GM19193 (cell line): ENCODE data around the gene C1QTNF6.
A peak's percentile ranks its signal among the peaks of the same experiment; 100 is the strongest.

Source experiments
- POLR2A ChIP-seq: IDR thresholded peaks from 4 replicates; pipeline ENCODE4 v1.6.1; 2011; ENCODE audit not compliant: insufficient read depth, insufficient read length; ENCODE audit errors: extremely low read depth

The C1QTNF6 gene

DNA sequence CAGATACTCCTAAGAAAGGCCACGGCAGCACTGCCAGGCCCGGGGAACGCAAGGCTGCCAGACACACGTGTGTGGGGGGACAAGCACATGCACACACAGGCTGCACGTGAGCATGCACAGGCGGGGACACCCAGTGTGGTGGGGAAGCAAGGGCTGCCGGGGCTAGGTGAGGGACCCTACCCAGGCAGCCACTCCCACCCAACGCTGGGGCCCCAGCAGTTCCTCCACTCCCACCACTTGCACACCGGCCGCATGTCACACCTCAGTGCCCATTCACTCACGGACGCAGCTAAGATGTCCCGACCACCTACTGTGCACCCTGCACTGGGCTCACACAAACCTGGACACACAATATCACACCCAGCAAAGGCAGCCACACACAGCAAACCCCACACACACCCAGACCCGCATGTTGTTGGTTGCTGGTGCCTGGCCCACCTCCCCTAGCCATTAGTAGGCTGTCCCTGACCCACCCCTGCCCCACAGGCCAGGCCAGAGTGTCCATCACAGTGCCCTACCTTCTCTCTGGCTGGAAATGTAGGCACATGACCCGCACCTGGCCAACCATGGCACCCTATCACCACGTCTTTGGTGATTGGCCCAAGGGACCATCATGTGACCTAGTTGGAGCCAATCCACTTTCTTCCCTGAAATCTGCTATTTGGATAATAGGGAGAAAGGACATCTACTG is 15.5 kb upstream of the C1QTNF6 start:
- no peak for TF ChIP-seq POLR2A

DNA sequence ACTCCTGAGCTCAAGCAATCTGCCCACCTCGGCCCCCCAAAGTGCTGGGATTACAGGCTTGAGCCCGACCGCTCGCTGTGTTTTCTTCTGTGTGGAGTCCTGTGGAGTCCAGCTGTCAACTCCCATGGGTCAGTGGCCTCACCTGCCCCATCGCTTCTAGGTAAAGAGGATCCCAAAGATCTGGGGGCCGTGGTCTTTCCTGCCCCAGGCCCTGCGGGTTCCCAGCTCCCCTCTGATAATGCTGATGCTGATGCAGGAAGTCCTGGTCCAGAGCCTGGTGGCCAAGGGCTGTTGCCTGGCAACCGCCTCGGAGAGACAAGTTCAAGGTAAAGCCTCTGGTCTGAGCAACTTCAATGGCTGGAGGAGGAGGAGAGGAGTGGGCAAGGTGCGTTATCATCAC is 14.7 kb upstream of the C1QTNF6 start:
- no peak for TF ChIP-seq POLR2A

DNA sequence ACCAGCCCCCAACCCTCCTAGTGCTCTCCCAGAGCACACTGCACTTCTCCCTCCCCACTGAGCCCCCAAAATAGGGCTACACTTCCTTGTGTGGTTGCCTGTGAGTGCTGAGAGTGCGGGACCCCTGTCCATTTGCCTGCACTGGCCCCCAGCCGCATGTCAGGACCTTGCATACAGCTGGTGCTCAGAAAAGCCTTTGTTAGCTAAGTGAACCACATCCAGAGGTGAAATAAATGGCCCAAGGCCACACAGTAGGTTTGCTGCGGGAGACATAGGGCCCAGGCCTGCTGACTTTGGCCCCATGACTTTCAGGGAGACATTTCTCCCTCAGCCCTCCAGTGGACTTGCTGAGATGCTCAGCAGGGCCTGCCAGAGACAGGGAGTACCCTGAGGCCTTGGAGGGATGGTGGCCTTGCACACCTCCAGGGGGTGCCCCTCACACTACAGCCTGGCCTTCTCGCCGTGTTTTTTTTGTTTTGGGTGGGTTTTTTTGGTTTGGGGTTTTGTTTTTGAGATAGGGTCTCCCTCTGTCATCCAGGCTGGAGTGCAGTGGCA is 14.0 kb upstream of the C1QTNF6 start:
- TF ChIP-seq POLR2A, result no peak

DNA sequence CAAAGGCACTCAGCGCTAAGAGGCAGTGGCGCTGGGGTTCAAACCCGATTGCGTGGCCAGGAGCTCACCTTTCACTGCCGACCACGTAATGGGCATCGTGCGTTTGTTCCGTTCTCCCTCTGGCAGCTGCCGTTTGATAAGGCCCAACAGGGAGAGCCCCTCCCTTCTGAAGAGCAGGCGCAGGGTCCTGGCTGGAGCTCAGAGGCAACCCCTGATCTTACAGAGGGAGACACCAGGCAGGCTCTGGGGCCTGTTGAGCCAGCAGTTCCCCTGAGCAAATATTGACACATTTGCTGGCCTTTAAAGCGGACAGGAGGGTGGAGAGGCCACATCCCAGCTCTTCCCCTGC is 11.7 kb upstream of the C1QTNF6 start:
- no peak for TF ChIP-seq POLR2A

DNA sequence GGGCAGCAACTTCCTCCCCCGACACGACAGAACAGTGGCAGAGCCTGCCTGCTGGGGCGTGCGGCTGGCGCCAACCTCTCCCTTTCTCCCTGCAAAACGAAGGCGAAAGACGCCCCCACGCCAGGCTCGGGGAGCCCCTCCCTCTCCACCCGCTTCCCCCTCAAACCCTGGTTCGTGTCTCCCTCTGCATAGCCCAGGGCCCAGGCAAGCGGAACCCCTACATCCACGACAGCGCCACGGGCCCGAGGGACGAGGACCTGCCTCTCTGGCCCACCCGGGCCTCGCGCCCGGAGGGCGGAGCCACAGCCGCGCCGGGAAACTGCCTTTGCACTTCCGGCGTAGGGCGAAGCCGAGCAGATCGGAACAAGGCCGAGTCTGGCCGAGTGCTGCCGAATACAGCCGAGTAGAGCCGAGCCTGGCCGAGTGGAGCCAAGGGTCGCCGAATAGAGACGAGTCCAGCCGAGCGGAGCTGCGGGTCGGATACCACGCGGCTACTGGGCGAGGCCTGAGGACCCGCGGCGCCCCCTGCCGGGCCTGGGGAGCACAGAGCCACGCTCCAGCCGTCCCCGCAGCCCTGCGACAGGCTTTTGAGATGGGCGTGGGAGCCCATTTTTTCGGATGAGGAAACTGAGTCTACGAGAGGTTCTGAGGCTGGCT is 11.2 kb upstream of the C1QTNF6 start:
- TF ChIP-seq POLR2A, result peak; percentile 96

DNA sequence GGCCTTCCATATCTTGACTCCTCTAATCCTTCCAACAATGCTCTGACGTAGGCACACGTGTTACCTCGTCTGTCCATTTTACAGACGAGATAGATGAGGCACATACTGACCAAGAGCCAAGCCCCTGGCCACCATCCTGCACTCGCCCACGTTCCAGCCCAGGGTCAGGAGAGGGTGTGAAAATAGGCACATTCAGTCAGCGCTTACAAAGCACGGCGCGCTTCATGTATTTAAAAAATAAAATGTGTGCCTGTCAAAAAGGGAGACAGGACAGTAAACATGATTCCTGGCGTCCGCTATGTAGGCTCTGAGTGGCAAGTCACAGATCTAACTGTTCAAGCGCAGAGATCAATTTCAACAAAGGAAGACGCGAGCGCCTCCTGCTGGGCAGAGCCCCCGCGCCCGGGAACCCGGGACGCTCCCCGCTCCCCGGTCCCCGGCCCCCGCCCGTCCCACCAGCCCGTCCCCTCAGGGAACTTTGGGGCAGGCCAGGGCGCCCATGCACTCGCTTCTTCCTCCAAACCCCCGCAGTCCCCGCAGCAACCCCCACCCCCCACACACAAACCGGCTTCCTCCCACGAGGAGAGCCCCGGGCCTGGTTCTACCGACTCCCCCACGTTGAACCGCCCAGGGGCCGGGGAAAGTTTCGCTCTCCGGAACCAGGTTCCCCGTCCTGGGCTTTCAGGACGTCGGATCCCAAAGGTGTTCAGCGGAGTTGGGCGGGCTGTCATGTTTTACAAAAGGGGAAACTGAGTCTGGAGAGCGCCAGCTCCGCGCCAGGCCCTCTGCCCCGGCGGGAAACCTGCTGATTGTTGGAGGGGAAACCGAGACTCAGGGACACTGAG is 10.4 kb upstream of the C1QTNF6 start:
- TF ChIP-seq POLR2A, result no peak

DNA sequence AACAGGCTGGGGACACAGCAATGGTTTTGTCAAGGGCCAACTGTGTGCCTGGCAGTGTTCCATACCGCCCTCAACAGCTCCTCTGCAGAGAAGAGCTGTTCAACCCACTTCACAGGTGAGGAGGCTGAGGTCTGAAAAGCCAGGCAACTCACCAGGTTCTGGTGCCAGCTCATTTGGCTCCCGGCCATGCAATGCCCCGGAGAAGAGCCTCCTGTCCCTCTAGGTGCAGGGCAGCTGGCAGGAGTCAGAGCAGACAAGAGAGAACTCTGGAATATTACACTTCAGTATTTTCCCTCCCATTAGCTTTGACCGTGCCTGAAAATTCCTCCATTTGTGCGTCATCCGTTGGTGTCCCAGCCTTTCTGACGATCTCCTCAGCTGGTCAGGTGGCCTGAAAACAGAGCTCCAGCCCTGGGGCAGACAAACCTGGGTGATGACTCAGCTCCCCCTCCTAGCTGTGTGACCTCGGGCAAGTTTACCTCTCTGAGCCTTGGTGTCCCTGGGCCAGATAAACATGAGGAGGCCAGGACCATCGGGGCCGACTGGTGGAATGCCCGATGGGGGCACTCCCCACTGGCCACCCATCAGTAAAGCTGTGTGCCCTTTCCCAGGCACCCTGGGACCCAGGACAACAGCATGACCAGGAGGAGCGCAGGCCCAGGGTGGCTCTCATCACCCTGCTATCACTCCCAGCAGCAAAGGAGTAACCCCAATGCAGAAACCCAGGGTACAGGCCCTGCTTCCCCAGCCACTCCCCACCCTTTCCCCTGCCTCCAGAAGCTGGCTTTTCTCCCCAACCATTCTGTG is 9.6 kb upstream of the C1QTNF6 start:
- no peak for TF ChIP-seq POLR2A

DNA sequence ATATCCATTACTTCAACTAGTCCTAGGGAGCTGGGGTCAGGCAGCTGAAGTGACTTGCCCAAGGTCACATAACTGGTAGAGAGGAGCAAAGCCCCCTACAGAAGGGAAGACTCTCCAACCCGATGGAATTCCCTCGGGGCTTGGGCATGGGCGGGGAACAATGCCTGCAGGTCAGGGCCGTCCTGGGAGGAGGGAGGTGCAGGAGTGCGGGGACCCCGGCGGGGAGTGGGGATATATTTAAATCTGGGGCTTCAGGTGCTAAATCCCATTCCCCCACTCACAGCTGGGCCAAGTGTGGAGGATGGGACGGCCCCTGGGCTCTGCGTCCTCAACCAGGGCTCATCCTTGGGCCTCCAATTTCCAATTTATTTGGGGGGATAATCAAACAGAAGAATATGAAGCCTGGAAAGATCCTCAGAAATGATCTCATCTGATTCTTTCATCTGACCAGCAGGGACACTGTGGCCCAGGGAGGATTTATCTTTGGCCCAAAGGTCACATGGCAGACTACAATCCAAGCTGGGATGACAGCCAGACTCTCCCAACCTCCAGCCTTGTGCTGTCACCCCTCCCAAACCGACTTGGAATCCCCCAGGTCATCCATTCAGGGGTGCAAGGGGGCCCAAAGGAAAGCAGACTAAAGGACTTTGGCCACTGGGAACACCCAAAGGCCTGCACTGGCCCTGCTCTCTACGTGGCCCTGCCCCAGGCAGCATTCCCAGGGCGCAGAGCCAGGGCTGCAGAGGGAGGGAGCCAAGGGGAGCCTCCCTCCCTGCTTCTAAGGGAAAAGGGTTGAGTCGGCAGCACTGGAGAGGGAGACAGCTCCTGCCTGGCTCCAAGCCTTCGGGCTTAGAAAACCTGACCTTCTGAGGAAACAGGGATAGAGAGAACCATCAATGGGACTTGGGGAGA is 8.7 kb upstream of the C1QTNF6 start:
- TF ChIP-seq POLR2A, result no peak

DNA sequence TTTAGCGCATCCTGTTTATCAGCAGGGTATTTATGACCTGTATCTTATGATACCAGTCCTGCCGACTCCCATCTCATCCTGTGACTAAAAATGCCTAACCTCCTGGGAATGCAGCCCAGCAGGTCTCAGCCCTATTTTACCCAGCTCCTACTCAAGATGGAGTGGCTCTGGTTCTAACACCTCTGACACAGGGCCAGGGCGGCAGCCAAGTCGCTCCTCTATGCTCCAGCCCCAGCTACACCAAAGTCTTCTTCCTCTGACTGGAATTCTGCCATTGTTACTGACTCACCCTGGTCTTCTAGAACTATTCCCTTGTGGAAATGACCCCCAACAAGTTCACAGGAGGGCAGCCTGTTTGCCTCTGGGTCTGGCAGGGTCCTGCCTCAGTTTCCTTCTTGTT is 7.9 kb upstream of the C1QTNF6 start:
- no peak for TF ChIP-seq POLR2A

DNA sequence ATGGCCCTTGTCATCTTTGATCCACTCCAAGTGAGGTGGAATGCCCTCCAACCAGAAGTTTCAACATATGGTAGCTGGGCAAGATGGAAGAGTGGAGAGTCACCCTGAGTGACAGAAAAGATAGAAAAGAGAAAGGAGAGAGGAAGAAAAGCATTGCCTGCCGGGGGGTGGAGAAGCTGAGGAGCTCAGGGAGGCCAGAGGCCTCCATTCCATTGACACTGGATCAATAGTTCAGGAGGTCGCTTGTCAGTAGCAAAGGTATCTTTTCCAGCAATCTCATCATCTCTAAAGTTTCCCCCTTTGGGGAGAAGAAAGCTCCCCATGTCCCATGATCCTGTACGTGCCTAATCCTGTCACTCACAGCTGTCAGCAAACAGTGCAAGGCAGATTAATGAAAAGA is 6.7 kb upstream of the C1QTNF6 start:
- no peak for TF ChIP-seq POLR2A

DNA sequence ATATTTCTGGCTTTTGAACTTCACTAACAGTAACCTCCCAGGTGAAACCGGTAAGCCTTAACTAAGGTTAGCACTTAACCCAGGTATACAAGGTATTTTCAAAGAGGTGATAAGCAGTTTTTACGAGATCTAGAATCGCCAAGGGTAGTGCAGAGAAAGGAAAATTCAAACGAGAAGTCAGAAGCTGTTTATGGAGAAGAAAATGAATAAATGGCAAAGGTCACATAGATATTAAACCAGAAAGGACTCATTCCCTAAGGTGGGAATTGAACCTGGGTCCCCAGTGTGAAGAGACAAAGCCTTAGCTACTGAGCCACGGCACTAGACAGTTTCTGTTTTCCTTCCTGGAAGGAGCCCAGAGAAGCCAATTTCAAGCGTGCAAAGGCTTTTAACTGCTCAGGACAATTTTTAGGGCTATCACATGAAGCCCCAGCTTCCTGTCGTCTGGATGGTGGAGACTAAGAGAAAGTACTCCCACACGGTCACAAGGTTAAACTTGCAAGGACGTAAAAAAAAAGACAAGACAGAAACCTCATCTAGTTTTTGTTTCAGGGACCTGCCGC is 5.7 kb upstream of the C1QTNF6 start:
- TF ChIP-seq POLR2A, result no peak

DNA sequence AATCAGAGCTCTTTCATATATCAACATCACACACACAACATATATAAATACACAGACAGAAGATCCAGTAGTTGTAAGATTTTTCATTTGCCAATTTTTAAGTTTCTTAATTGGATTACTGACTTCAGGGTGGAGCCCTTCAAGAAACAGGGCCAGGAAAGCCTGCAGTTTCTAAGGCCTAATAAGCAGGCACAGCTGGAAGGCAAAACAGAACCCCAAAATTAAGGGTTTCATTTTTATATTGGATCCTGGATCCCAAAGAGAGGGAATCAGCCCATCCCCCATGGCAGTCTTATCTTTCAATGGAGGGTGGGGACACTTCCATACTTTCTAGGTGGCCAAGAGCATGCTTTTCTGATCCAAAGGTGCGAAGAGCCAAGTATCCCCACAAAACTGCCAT is 4.7 kb upstream of the C1QTNF6 start:
- TF ChIP-seq POLR2A, result no peak

DNA sequence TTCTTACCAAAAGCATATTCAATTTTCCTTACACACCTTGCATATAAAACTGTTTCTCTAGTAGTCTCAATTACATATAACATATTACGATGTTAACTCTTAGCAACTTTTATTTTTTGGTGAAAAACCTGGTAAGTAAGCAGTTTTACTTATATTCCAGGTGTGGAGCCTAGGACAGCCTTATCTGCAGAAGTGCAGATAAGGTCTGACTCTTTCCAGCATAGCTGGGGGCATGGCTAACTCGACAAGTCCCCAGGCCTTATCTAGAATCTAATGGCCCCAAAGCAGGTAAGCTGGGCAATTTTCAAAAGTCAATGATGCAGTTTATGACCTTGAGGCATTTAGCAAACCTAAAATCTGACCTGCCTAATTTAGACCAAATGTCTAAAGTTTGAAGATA is 4.2 kb upstream of the C1QTNF6 start:
- TF ChIP-seq POLR2A, result no peak
